C4-2B (cell line): Measurements from ENCODE around the gene TTC5.

Source experiments
- CTCF ChIP-seq: fragments of 450-650 bp; conservative IDR thresholded peaks from 2 replicates; pipeline ENCODE4 v1.5.1; 2017; ENCODE audit warnings: mild to moderate bottlenecking
- ZFX ChIP-seq: fragments of 450-650 bp; IDR thresholded peaks from 2 replicates; pipeline ENCODE4 v1.6.1; 2017

DNA sequence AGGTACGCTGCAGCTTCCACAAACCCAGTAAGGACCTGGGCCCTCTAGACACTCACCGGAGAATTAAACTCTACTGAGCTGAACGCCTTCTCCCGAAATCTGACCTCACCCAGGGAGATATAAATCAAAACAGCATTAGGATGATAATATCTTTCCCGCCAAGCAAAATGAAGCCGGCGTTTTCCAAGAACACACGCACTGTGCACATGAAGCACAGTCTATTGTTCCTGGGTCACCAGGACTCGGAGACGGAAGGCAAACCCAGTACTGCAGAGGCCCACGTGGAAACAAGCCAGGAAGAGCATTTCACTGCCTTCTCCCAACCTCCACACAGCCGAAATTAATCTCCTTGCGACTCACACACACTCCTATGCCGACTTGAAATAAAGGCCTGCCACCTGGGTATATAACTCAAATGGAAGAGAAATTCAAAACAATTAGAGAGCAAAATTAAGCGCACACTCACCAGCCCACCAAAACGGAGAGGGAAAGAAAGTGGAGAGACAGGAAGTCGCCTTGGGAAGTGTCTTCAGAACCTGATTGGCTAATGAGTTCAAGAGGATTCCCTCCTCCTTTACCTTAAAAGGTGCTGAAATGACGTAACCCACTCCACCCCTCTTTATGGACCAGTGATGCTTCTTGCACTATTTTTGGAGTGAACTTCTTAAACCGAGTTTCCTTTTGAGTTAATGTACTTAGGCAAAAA lies 27.2 kb upstream of the TTC5 start, which contains the start of gene CCNB1IP1:
- no peak for TF ChIP-seq CTCF
- TF ChIP-seq ZFX: peak; percentile 46; the same call in 1 of the 2 replicates
